HG03066 (cell line): Measurements from ENCODE around the gene PES1.
A peak's percentile ranks its signal among the peaks of the same experiment; 100 is the strongest.
"Not testable (repeated sequence)": the region's sequence is repeated elsewhere in the genome, so short reads cannot be mapped to it uniquely, and the experiment has no call there.

Source experiments
- ATAC-seq: cut with Tn5 transposase; IDR thresholded peaks from one replicate; pipeline ENCODE4 v1.9.1; 2021; ENCODE audit warnings: low read depth; ENCODE audit not compliant: unreplicated experiment

Gene PES1

GRCh38 chr22:30609260-30610185, 17.8 kb upstream of the PES1 start:
- no peak for ATAC-seq

DNA sequence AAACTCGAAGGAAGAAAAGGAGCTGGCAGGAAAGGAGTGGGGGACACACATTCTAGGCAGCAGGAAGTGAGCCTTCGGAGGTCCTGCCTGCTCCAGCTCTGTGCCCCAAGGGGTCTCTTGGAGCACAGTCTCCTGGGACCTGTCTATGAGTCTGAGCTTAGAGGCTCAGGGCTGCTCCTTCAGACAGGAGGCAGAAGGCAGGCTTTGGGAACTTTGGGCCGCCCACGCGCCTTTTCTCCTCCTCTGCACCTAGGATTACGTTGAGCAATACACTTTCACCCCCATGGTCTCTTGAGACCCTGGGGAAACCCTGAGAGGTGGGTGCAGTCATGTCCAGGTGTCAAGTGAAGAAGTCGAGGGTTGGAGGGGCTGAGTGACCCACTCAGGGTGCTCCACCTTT, 16.2 kb upstream of the PES1 start:
- ATAC-seq: no peak

DNA sequence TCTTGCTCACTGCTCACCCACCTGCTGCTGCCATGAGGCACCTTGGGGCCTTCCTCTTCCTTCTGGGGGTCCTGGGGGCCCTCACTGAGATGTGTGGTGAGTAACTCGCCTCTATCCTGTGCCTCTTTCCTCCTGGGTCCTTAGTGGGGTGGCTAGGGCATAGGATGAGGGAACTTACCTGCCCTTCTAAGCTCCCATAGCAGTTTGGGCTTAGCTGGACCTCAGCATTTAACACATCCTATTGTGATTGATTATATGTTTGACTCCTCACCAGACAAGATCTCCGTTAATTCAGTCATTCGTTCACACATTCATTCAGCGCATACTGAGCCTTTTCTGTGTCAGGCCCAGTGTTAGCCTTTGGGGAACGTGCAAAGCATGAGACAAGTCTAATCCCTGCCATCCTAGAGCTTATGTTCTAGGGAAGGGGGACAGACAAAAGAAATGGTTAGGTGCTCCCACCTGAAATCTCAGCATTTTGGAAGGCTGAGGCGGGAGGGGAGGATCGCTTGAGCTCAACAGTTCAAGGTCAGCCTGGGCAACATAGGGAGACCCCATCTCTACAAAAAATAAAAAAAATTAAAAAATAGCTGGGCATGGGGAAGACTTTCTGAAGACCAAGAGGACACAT, 15.7 kb upstream of the PES1 start:
- no peak for ATAC-seq

DNA sequence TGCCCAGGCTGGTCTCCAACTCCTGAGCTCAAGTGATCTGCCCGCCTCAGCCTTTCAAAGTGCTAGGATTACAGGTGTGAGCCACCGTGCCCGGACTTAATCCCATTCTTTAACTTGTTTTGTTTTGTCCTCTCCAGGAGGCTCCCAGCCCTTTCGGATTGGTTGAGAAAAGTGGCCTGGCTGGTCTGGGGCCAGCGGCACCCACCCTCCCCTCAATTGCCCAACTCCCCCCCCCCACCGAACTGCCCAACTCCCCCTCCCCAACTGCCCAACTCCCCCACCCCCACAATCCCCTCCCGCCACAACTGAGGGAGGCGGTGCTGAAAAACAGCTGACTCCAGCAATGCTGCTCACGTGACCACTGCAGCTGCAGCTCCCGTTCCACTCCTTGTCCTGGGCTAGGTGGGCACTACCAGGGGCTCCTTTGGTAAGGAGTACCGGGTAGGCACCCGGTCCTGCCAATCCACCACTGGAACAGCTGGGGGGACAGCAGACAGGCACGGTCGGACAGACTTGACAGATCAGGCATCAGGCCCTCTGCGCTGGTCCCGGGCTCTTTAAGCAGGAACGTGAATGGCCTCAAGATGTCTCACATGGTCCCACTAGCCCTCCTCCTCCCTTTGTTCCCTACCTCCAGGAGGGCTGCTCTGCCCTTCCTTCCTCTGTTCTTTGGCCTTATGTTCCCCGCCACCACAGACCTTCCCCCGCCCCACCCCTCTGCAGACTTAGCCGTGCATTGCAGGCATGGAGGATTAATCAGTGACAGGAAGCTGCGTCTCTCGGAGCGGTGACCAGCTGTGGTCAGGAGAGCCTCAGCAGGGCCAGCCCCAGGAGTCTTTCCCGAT, 15.0 kb upstream of the PES1 start, which contains the start of gene TCN2:
Gene TCN2, plus strand, starts transcription at position 720 of the 845 bp plus-strand sequence. CDS start 158 bp downstream, outside the sequence.
- peak; percentile 56 for ATAC-seq

GRCh38 chr22:30605449-30606110, 13.9 kb upstream of the PES1 start:
- ATAC-seq: no peak

DNA sequence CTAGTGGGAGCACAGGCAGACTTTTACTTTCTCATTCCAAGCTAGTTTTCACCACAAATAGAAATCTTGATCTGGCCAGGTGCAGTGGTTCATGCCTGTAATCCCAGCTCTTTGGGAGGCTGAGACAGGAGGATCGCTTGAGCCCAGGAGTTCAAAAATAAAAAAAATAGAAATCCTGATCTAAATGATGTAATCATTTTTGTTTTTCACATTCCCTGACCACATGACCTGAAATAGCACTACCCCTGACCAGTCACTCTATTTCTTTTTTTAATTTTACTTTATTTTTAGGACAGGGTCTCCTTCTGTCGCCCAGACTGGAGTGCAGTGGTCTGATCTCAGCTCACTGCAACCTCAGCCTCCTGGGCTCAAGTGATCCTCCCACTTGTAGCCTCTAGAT, 13.0 kb upstream of the PES1 start:
- no peak for ATAC-seq

GRCh38 chr22:30603801-30604200, 12.1 kb upstream of the PES1 start:
- ATAC-seq: no peak

GRCh38 chr22:30602049-30602448, 10.3 kb upstream of the PES1 start:
- ATAC-seq: no peak

GRCh38 chr22:30601464-30601863, 9.8 kb upstream of the PES1 start:
- no peak for ATAC-seq

GRCh38 chr22:30600921-30601320, 9.2 kb upstream of the PES1 start:
- no peak for ATAC-seq

GRCh38 chr22:30598986-30599385, 7.3 kb upstream of the PES1 start:
- ATAC-seq: no peak

- ATAC-seq: no peak
Observed at GRCh38 chr22:30596886-30597285, 5.2 kb upstream of the PES1 start.

DNA sequence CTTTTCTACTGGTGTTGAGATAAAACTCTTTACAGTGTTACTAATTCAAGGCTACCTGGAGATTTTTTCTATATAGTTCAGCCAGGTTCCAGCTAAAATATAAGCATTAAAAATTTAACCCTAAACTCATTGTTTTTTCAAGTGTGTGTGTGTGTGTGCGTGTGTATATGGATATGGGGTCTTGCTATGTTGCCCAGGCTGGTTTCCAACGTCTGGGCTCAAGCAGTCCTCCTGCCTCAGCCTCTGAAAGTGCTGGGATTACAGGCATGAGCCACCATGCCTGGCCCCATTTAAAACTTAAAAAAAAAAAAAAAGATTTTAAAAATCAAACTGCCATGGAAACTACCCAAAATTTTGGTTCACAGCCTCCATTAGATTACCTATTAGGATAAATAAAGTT, 4.5 kb upstream of the PES1 start:
- no peak for ATAC-seq

DNA sequence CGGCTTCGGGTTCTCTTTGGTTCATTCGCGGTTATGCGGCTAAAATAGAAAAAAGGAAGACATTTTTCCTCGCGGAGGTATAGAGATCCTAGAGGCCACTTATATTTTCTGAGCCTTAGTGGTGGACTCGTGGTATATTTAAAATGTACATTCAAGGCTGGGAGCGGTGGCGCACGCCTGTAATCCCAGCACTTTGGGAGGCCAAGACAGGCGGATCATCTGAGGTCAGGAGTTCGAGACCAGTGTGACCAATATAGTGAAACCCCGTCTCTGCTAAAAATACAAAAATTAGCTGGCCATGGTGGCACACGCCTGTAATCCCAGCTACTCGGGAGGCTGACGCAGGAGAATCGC, 627 bp upstream of the PES1 start:
- not testable (repeated sequence) for ATAC-seq

GRCh38 chr22:30591191-30591587, 521 bp downstream of the PES1 start:
- ATAC-seq: no peak

DNA sequence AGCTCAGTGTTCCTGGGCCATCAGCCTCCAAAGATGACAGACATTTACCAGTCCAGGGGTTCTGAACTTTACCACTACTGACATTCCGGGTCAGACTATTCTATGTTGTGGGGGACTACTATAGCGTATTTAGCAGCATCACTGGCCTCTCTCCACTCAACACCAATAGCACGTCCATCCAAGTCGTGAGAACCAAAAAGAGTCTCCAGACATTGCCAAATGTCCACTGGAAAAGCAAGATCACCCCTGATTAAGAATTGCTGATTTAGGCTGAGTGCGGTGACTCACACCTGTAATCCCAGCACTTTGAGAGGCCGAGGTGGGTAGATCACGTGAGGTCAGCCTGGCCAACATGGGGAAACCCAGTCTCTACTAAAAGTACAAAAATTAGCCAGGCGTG, 5.3 kb downstream of the PES1 start:
- no peak for ATAC-seq

GRCh38 chr22:30584441-30584840, 7.3 kb downstream of the PES1 start:
- ATAC-seq: no peak

DNA sequence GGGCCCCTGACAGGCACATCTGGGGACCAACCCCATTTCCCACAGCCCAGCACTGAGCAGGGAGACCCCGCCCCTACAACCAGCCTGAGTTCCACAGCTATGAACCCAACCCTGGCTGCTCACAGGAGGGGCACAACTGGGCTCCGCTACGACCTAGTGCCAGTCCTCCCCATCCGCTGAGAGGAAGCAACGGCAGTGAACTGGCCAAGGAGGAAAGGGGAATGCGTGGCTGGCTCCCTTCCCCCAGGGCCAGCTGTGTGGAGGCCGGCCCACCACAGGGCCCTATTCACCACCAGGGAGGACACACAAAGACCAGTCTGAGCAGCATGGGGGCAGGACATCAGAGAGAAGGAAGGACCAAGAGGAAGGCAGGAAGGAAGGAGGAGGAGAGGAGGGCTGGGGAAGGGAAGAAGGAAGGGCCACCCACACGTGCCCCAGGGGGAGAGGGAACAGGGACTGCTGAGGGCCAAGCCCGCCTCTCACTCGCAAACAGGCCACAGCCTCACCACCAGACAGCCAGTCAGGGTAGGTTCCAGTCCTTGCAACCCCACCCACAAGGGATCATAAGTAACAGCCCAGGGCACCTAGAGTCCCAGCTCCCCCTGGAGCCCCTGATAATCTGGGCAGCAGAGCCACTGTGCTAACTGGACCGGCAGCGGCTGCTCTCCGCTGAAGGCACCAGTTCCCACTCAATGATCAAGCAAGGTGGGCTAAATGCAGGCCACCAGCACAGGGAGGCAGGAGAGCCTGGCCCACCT, 8.7 kb downstream of the PES1 start:
- ATAC-seq: no peak

DNA sequence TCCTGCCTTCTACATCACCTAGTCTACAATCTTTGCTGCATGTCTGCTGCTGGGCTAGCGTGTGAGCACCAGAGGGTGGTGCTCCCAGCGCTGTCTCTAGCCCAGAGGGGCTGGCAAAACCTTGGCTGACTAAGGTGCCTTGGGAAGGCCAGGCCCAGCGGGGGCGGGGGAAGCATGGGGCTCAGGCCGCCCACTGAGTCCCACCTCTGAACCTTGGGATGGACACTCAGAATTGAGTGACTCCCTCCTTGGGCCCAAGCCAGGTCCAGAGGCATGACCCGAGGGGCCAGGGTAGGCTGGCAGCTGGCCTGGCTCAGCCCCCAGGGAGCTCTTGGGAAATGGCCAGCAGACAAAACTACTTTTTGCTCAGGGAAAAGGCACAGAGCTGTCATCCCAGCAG, 9.7 kb downstream of the PES1 start:
- ATAC-seq: no peak

- ATAC-seq: no peak
Observed at GRCh38 chr22:30580896-30581295, 10.8 kb downstream of the PES1 start.
